Fibroblast of pulmonary artery (primary cell): ENCODE measurements around the gene COL13A1.

Experiments
- DNase-seq: peaks from one replicate; pipeline ENCODE4 v3.0.0-alpha.2; 2010; ENCODE audit warnings: low read depth
- H3K4me3 ChIP-seq: replicated peaks from 2 replicates; pipeline ENCODE4 v1.5.1; 2011; ENCODE audit warnings: low read depth, mild to moderate bottlenecking, control low read depth, low read length, moderate library complexity
- CTCF ChIP-seq: IDR thresholded peaks from 2 replicates; pipeline ENCODE4 v1.5.1; 2011; ENCODE audit warnings: mild to moderate bottlenecking, control low read depth, low read length, inconsistent platforms; ENCODE audit errors: missing control alignments

The COL13A1 gene

GRCh38 chr10:69968830-69969229 is 167.1 kb downstream of the COL13A1 start:
- DNase-seq = peak; percentile 12
- H3K4me3 ChIP-seq = no peak overlapping the region
- TF ChIP-seq CTCF = no peak

- no peak for DNase-seq
- TF ChIP-seq CTCF = no peak
- H3K4me3 ChIP-seq = no peak overlapping the region
These were observed 168.3 kb downstream of the COL13A1 start for GRCh38 chr10:69969977-69970376.

- DNase-seq = no peak
- no peak overlapping the region for H3K4me3 ChIP-seq
These were observed 171.3 kb downstream of the COL13A1 start for GRCh38 chr10:69972981-69973397.

GRCh38 chr10:69973678-69974077 is 172.0 kb downstream of the COL13A1 start:
- no peak overlapping the region for H3K4me3 ChIP-seq
- no peak for DNase-seq
- no peak for TF ChIP-seq CTCF

More at GRCh38 chr10:69972981-69973397, 171.3 kb downstream of the COL13A1 start:
- no peak for TF ChIP-seq CTCF

GRCh38 chr10:69974551-69975155 is 172.9 kb downstream of the COL13A1 start:
- no peak overlapping the region for H3K4me3 ChIP-seq
- TF ChIP-seq CTCF = no peak
- DNase-seq = no peak

- TF ChIP-seq CTCF = no peak
- no peak for DNase-seq
These were observed 175.3 kb downstream of the COL13A1 start for GRCh38 chr10:69976795-69977546.

More at GRCh38 chr10:69976795-69977546, 175.3 kb downstream of the COL13A1 start:
- H3K4me3 ChIP-seq = no peak overlapping the region
